Measurements from ENCODE around the gene CKLF.
A peak's percentile ranks its signal among the peaks of the same experiment; 100 is the strongest.

Gene CKLF

GRCh38 chr16:66542396-66542795, 10.0 kb upstream of the CKLF start:
- DNase-seq (ENCODE audit: extremely low read depth in 1 of 2, low read depth in 1 of 2) = no peak

GRCh38 chr16:66543541-66543940, 8.8 kb upstream of the CKLF start:
- DNase-seq (ENCODE audit: extremely low read depth in 1 of 2, low read depth in 1 of 2) = no peak

GRCh38 chr16:66544016-66544757, 8.2 kb upstream of the CKLF start:
- DNase-seq (ENCODE audit: extremely low read depth in 1 of 2, low read depth in 1 of 2) = no peak

GRCh38 chr16:66547101-66547989, 5.0 kb upstream of the CKLF start:
- DNase-seq (ENCODE audit: extremely low read depth in 1 of 2, low read depth in 1 of 2) = no peak

- DNase-seq (ENCODE audit: extremely low read depth in 1 of 2, low read depth in 1 of 2) = no peak
Measured at GRCh38 chr16:66548068-66548467, 4.3 kb upstream of the CKLF start.

- DNase-seq (ENCODE audit: extremely low read depth in 1 of 2, low read depth in 1 of 2) = no peak
Measured at GRCh38 chr16:66548868-66549267, 3.5 kb upstream of the CKLF start.

- DNase-seq (ENCODE audit: extremely low read depth in 1 of 2, low read depth in 1 of 2) = peak; percentile 56 to 72
Measured at GRCh38 chr16:66549284-66550131, 2.9 kb upstream of the CKLF start, which contains the start of gene TK2. Gene TK2 (minus strand): TSS chr16:66550122. CDS start chr16:66550061, 61 bp downstream.

GRCh38 chr16:66551348-66551759, 1.0 kb upstream of the CKLF start:
- DNase-seq (ENCODE audit: extremely low read depth in 1 of 2, low read depth in 1 of 2) = peak; percentile 29 to 59

- no peak for DNase-seq (ENCODE audit: extremely low read depth in 1 of 2, low read depth in 1 of 2)
Measured at GRCh38 chr16:66551788-66552285, 539 bp upstream of the CKLF start.

GRCh38 chr16:66553223-66553622, 847 bp downstream of the CKLF start:
- no peak for DNase-seq (ENCODE audit: extremely low read depth in 1 of 2, low read depth in 1 of 2)

GRCh38 chr16:66554021-66554420, 1.6 kb downstream of the CKLF start:
- DNase-seq (ENCODE audit: extremely low read depth in 1 of 2, low read depth in 1 of 2) = no peak

GRCh38 chr16:66554495-66554894, 2.1 kb downstream of the CKLF start:
- no peak for DNase-seq (ENCODE audit: extremely low read depth in 1 of 2, low read depth in 1 of 2)

GRCh38 chr16:66560107-66560506, 7.7 kb downstream of the CKLF start:
- no peak for DNase-seq (ENCODE audit: extremely low read depth in 1 of 2, low read depth in 1 of 2)

GRCh38 chr16:66561381-66562080, 9.2 kb downstream of the CKLF start:
- no peak for DNase-seq (ENCODE audit: extremely low read depth in 1 of 2, low read depth in 1 of 2)

- no peak for DNase-seq (ENCODE audit: extremely low read depth in 1 of 2, low read depth in 1 of 2)
Measured at GRCh38 chr16:66562409-66562808, 10.0 kb downstream of the CKLF start.

GRCh38 chr16:66562986-66563385, 10.6 kb downstream of the CKLF start:
- no peak for DNase-seq (ENCODE audit: extremely low read depth in 1 of 2, low read depth in 1 of 2)

GRCh38 chr16:66563574-66564334, 11.4 kb downstream of the CKLF start:
- no peak for DNase-seq (ENCODE audit: extremely low read depth in 1 of 2, low read depth in 1 of 2)

GRCh38 chr16:66566051-66566901, 13.9 kb downstream of the CKLF start, which contains the start of gene CMTM1:
Gene CMTM1 (plus strand): TSS chr16:66566439. CDS start chr16:66566514, 75 bp downstream.
- DNase-seq (ENCODE audit: extremely low read depth in 1 of 2, low read depth in 1 of 2) = no peak

Data from stimulated activated CD8-positive, alpha-beta memory T cell treated with anti-CD3 and anti-CD28 coated beads, Interleukin-7, amount 100 ng/mL, for 48 hours (primary cell).